ENCODE measurements around the gene CDS1.
"Not testable (repeated sequence)": the region's sequence is repeated elsewhere in the genome, so short reads cannot be mapped to it uniquely, and the experiment has no call there.

The CDS1 gene

DNA sequence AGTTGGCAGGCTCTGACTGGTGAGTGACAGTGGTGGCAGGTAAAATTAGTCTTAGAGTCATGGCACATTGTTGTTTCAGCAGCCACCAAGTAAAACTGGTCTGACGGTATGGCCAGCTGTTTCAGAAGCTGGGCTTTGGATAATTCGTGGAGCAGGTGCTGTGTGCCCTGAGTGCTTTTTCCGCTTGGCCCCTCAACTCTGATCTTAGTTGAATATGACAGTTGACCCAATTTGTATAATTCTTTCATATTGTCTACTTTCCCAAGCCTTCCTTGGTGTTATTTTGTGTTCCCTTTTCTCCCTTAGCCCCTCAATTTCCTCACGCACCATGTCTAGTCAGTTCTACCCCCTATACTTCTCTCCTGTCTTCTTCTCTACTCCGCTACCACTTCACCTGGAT is 32.0 kb downstream of the CDS1 start:
- DNase-seq, result no peak

DNA sequence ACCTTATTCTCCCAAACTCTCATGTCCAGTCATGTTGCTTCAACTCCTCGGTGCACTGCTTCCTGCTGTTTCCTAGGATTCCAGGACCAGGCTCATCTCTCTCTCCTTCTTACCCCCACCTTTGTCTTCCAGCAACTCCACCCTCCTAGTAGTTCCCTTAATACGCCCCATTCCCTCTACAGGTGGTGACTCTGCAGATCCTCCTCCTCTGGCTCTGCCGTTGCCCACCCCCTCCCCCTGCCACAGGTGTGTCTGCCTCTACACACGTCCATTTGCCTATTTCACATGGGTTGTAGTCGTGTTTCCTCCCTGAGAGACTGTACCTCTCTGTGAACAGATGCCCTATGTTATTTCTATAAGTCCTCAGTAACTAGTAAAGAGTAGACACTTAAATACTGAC is 32.4 kb downstream of the CDS1 start:
- no peak for DNase-seq

DNA sequence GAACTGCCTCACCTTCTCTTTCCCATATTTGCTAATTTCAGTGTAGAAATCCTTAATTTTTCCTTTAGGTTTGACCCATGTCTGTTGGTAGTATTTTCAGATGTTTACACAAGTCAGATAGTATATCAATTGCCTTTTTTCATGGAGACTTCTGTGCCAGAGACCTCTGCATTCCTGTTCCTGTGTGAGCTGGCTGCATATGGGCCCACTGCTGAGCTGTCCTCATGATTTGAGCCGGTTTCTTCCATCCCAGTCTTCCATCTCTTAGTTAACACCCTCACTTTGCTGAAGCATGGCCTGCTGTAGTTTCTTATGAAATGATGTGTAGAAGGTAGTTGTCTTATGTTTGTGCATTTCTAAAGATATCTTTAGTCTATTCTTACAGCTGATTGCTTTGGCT is 40.0 kb downstream of the CDS1 start:
- no peak for DNase-seq

GRCh38 chr4:84623661-84624060 is 40.7 kb downstream of the CDS1 start:
- no peak for DNase-seq

DNA sequence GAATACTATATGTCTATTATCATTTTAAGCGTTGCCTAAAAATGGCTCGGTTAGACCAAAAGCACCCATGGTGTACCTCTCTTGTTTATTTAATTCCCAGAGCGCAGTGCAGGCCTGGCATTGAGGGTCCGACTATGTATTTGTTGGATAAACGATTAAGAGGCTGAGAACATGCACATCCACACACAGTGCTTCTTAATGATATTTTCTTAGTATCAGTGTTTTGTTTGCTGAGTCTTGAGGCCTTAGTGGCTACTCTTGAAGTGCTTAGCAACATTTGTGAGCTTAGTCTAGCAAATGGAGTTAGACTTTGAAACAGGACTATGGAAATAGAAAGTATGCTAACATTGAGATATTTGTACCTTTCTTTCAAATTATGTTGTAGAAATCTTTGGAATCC is 43.7 kb downstream of the CDS1 start:
- DNase-seq, result no peak

- DNase-seq, result no peak
Observed at GRCh38 chr4:84631573-84631972, 48.6 kb downstream of the CDS1 start.

DNA sequence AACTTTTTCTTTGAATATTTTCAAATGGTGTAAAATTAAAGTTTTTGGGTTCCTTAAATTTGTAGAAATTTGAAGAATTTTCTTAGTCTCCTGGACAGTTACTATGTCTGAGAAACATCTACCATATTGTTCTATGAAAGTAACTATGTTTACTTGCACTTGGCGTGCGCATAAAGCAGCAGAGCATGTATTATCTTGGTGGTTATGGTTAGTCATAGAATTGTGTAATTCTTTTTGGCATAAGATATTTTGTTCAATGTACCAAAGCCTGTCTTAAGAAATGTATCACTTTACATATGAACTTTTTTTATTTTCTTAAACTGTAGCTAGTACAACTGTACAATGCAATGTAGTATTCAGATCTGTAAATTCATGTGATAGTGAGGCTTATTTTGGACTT is 49.2 kb downstream of the CDS1 start:
- DNase-seq, result no peak

GRCh38 chr4:84634961-84635360 is 52.0 kb downstream of the CDS1 start:
- no peak for DNase-seq

GRCh38 chr4:84638092-84638491 is 55.2 kb downstream of the CDS1 start:
- DNase-seq, result no peak

DNA sequence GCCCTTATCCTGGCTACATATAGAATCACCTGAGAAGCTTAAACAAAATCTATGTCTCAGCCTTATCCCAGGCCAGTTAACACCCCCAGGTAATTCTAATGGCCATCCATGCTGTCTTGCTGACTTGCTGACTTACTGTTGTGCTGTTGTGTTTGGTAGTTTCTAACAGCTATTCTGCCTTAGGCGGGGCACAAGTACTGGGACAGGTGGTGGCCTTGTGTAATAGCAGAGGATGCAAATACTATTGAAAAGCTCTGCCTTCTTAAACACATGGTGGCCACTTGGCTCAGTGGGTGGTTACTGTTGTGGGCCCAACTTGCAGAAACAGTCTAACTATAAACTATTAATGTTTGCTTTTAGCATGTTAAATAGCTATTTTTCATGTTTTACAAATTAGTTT is 56.2 kb downstream of the CDS1 start:
- DNase-seq, result no peak

GRCh38 chr4:84644087-84644486 is 61.2 kb downstream of the CDS1 start:
- DNase-seq, result no peak

DNA sequence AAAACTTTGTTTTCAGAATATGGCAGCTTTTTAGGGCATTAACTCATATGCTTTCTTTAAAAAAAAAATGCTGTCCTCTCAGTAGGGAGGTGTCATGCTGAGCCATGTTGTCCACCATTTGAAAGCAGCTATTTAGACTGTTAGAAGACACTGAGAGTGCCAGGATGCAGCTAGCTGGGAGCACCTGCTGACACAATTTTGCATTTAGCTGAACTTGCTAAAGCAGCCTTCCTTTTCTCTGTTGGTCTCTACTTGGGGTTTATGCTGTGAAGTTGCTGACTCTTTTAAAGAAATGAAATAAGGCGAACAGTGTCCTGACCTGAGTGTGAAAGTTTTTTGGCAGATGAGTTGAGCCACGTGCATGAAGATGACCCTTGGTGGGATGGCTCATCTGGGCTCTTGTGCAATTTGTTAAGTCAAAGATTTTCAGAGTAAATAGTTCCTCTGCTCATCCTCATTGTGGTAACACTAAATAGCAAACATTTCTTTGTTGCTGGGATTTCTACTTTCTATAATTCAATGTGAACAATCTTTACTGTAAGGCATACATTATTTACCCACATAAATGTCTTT is 64.5 kb downstream of the CDS1 start:
- DNase-seq, result no peak

GRCh38 chr4:84648178-84648577 is 65.3 kb downstream of the CDS1 start:
- DNase-seq, result no peak

DNA sequence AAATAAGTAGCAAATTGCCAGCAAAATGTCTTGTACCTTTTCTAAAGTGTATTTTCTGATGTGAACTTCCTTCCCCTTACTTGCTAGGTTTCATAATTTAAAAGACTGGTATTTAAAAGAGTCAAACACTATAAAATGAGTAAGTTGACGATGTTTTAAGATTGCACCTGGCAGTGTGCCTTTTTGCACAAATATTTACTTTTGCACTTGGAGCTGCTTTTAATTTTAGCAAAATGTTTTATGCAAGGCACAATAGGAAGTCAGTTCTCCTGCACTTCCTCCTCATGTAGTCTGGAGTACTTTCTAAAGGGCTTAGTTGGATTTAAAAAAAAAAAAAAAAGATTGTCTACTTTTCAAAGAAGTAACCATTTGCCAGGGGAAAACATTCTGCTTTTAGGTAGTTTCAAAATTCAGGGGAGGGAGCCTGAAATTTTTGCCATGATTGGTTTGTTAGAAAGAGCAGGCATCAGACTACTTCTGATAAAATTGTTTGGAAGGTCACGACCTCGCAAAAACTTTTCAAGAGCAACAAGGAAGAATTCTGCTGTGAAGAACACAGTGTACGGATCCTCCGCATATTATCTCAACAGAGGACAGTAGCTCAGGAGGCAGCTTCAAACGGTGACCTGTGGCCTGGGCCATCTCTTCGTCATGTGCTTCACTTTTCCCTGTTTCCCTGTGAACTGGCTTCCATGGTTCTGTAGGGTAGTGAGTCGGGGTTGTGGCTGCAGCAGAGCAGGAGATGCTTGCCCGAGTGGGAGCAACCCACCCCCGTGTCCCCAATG is 66.1 kb downstream of the CDS1 start:
- DNase-seq, result no peak

GRCh38 chr4:84651499-84651898 is 68.6 kb downstream of the CDS1 start:
- no peak for DNase-seq

DNA sequence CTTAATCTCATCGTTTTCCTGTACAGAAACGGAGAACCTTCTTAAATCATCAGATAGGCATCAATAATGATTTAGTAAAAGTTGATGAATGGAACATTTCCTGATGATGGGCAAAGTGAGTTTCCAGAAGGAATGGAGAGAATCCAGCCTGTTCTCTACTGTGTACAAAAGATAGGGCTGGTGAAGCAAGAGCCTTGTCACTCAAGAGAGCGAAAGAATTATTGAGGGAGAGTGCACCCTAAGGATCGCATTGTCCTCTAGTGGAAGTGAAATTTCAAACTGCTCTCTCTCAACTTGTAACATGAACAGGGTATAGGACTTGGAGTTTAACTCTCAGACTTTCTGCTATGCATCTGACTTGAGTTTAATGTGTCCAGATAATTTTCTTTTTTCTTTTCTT is 69.6 kb downstream of the CDS1 start:
- no peak for DNase-seq

- no peak for DNase-seq
Observed at GRCh38 chr4:84660606-84661005, 77.7 kb downstream of the CDS1 start.

GRCh38 chr4:84661191-84661939 is 78.4 kb downstream of the CDS1 start:
- DNase-seq, result no peak

- DNase-seq, result not testable (repeated sequence)
Observed at GRCh38 chr4:84664767-84665166, 81.8 kb downstream of the CDS1 start.

- DNase-seq, result no peak
Observed at GRCh38 chr4:84666439-84666838, 83.5 kb downstream of the CDS1 start.

GRCh38 chr4:84669201-84669600 is 86.3 kb downstream of the CDS1 start:
- no peak for DNase-seq

- DNase-seq, result no peak
Observed at GRCh38 chr4:84672177-84672576, 89.2 kb downstream of the CDS1 start.

- no peak for DNase-seq
Observed at GRCh38 chr4:84673475-84674240, 90.7 kb downstream of the CDS1 start.

Measured in bone marrow (tissue), 2 donors.